Trophoblast cell (in vitro differentiated cells and primary cell): ENCODE data around the gene CRTC1.

Experiments used
- DNase-seq, 2 donors: peaks; one replicate each; pipeline ENCODE4 v3.0.0-alpha.2; 2016
- H2AFZ ChIP-seq: 2 replicates; pipeline ENCODE4 v1.6.1; 2013; ENCODE audit warnings: low read length, moderate library complexity, mild to moderate bottlenecking; ENCODE audit not compliant: insufficient read depth, poor library complexity
- H2AK5ac ChIP-seq: 2 replicates; pipeline ENCODE4 v1.6.1; 2013; ENCODE audit warnings: mild to moderate bottlenecking, low read length
- H2BK120ac ChIP-seq: 2 replicates; pipeline ENCODE4 v1.6.1; 2013; ENCODE audit warnings: low read length, mild to moderate bottlenecking, moderate library complexity; ENCODE audit not compliant: insufficient read depth, poor library complexity
- H2BK12ac ChIP-seq: 2 replicates; pipeline ENCODE4 v1.6.1; 2013; ENCODE audit warnings: mild to moderate bottlenecking, low read length, moderate library complexity
- H2BK5ac ChIP-seq: 2 replicates; pipeline ENCODE4 v1.6.1; 2013; ENCODE audit warnings: low read length, low read depth, moderate library complexity, mild to moderate bottlenecking; ENCODE audit not compliant: poor library complexity
- H3K14ac ChIP-seq: 2 replicates; pipeline ENCODE4 v1.6.1; 2013; ENCODE audit warnings: mild to moderate bottlenecking, low read length
- H3K18ac ChIP-seq: 2 replicates; pipeline ENCODE4 v1.6.1; 2013; ENCODE audit warnings: mild to moderate bottlenecking, low read length
- H3K23ac ChIP-seq: 2 replicates; pipeline ENCODE4 v1.6.1; 2013; ENCODE audit warnings: low read length
- H3K27ac ChIP-seq: 2 replicates; pipeline ENCODE4 v1.5.1; 2013; ENCODE audit warnings: low read depth, mild to moderate bottlenecking, inconsistent platforms, low read length, moderate library complexity
- H3K27me3 ChIP-seq: 2 replicates; pipeline ENCODE4 v1.6.1; 2013; ENCODE audit warnings: inconsistent platforms, mild to moderate bottlenecking, low read length, moderate library complexity; ENCODE audit not compliant: insufficient read depth
- H3K36me3 ChIP-seq, 2 experiments: 1 replicate in 1 of 2; 2 replicates in 1 of 2; pipeline ENCODE4 v1.6.1; 2013; ENCODE audit warnings: low read length in 2 of 2, mild to moderate bottlenecking in 2 of 2, moderate library complexity in 1 of 2; ENCODE audit not compliant: insufficient read depth in 2 of 2, control insufficient read depth in 1 of 2
- H3K4ac ChIP-seq: 2 replicates; pipeline ENCODE4 v1.6.1; 2013; ENCODE audit warnings: low read depth, mild to moderate bottlenecking, low read length, moderate library complexity
- H3K4me1 ChIP-seq, 2 experiments: 1 replicate in 1 of 2; 2 replicates in 1 of 2; pipeline ENCODE4 v1.6.1; 2013; ENCODE audit warnings: low read length in 2 of 2, mild to moderate bottlenecking in 2 of 2, moderate library complexity in 1 of 2; ENCODE audit not compliant: insufficient read depth in 2 of 2, control insufficient read depth in 1 of 2
- H3K4me2 ChIP-seq: 2 replicates; pipeline ENCODE4 v1.6.1; 2013; ENCODE audit warnings: inconsistent platforms, mild to moderate bottlenecking, low read length, moderate library complexity
- H3K4me3 ChIP-seq: 2 replicates; pipeline ENCODE4 v1.5.1; 2013; ENCODE audit warnings: mild to moderate bottlenecking, low read depth, low read length, inconsistent platforms
- H3K79me1 ChIP-seq: one replicate; pipeline ENCODE4 v1.6.1; 2013; ENCODE audit warnings: low read length
- H3K79me2 ChIP-seq: 2 replicates; pipeline ENCODE4 v1.6.1; 2013; ENCODE audit warnings: low read length, mild to moderate bottlenecking; ENCODE audit not compliant: control insufficient read depth, insufficient read depth, poor library complexity
- H3K9ac ChIP-seq: 2 replicates; pipeline ENCODE4 v1.6.1; 2013; ENCODE audit warnings: mild to moderate bottlenecking, low read length
- H3K9me3 ChIP-seq: 2 replicates; pipeline ENCODE4 v1.6.1; 2013; ENCODE audit warnings: low read depth, mild to moderate bottlenecking, control low read depth, inconsistent platforms, low read length; ENCODE audit not compliant: insufficient read depth
- H4K12ac ChIP-seq: 2 replicates; pipeline ENCODE4 v1.6.1; 2013; ENCODE audit warnings: low read depth, mild to moderate bottlenecking, low read length, moderate library complexity
- H4K8ac ChIP-seq: 2 replicates; pipeline ENCODE4 v1.6.1; 2013; ENCODE audit warnings: low read depth, mild to moderate bottlenecking, low read length, moderate library complexity
- H4K91ac ChIP-seq: one replicate; pipeline ENCODE4 v1.6.1; 2013; ENCODE audit warnings: low read depth, mild to moderate bottlenecking, low read length, moderate library complexity
- whole genome bisulfite sequencing: extraction: QIAGEN DNeasy Blood & Tissue Kit; methylation state at CpG from one replicate; pipeline ENCODE4 v1.1.7; 2013; ENCODE audit warnings: missing lambda C conversion rate; ENCODE audit not compliant: insufficient read length, insufficient coverage; ENCODE audit errors: extremely low coverage; 5-methylcytosine and 5-hydroxymethylcytosine counted together

CRTC1 gene

DNA sequence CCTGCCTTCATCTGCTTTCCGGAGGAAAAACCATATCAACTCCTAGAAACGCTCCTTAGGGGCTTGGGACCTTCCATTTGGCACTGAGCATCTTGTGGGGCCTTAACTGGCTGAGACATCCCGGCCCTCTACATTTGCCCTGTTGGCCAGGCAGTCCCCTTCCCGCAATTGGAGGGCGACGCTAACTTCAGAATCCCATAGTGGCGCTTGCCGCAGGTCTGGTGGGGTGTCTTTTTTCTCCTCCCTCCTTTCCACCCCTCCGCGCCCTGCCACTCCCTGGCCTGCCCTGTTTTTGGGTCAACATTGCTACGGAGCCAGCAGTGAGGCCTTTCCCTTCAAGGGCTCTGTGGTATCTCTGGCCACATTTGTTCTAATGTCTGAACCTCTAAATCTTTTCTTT lies 13.6 kb upstream of the CRTC1 start:
- no peak overlapping the region for H2AFZ ChIP-seq
- no peak overlapping the region for H4K12ac ChIP-seq
- H3K36me3 ChIP-seq: peaks cover 12 to 16% of the 10 kb centered on the region in 2 experiments
- no peak for DNase-seq
- no peak overlapping the region for H3K4me3 ChIP-seq
- no peaks in the 10 kb centered on the region for H3K27me3 ChIP-seq
- H2BK12ac ChIP-seq: no peak overlapping the region
- H4K91ac ChIP-seq: no peak overlapping the region
- H2BK120ac ChIP-seq: no peak overlapping the region
- peaks cover 9% of the 10 kb centered on the region for H3K9me3 ChIP-seq
- H3K14ac ChIP-seq: no peak overlapping the region
- no peaks in the 10 kb centered on the region for H3K4me1 ChIP-seq
- H4K8ac ChIP-seq: no peak overlapping the region
- no peak overlapping the region for H3K4ac ChIP-seq
- no peaks in the 10 kb centered on the region for H3K79me2 ChIP-seq
- H2AK5ac ChIP-seq: no peak overlapping the region
- H3K9ac ChIP-seq: no peak overlapping the region
- H3K79me1 ChIP-seq: no peaks in the 10 kb centered on the region
- no peak overlapping the region for H2BK5ac ChIP-seq
- H3K23ac ChIP-seq: no peak overlapping the region
- no peak overlapping the region for H3K27ac ChIP-seq
- no CpG with 5 or more reads among the region's 11 CpGs for WGBS
- no peak overlapping the region for H3K18ac ChIP-seq
- no peak overlapping the region for H3K4me2 ChIP-seq

DNA sequence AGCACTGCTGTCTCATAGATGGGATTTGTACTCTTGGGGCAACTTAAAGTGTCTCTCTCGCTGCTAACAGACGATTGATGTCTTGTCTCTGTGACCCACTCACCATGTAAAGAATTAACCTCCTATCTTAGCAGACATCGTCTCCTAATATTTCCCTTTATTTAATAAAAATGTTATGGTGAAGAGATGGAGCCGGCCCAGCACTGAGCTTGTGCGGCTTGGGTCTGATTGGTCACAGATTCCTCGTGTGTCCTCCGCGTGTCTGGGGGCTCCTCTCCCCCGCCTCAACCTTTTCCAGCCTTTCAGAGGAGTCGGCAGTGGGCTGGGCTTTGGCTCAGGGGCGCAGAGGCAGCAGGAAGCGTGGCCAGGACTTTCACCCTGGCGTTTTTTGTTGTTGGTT lies 13.2 kb upstream of the CRTC1 start:
- H2AK5ac ChIP-seq: no peak overlapping the region

DNA sequence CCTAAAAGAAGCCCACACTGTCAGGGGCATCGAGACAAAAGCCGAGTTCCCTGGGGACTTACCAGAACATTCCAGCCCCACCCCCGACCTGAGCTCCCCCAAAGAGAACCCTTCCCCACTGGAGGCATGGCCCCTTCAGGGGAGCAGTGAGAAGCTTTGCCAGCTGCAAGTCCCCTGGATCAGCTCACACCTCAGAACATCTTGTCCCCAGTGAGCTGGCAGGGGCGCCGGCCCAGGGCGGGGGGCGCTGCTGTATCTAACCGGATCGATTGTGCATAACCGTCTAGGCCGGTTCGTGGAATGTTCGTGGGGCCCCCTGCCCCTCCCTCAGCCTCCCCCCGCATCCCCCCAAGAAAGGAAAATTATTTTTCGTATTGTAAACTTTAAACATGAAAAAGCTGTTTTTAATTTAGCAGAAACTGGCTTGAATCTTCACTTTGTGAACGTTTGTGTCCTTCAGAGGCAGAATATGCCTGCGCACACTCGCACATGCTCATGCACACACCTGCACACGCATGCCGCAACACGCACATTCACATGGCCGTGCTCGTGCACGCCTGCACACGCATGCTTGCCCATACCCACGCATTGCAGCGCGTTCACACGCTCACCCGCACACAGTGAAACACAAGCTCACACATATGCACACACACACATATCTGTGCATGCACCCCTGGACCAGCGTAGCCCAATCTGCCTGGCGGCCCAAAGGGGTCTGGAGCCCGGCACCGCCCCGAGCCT lies 12.0 kb upstream of the CRTC1 start:
- Histone ChIP-seq H4K12ac (no peak overlapping the region), H2BK5ac (no peak overlapping the region), H3K23ac (no peak overlapping the region), H2BK120ac (no peak overlapping the region), H3K27ac (no peak overlapping the region), H3K9ac (no peak overlapping the region), H3K4ac (no peak overlapping the region), H2BK12ac (no peak overlapping the region), H4K8ac (no peak overlapping the region), H3K36me3 (peaks cover 12 to 16% of the 10 kb centered on the region in 2 experiments), H4K91ac (no peak overlapping the region), H3K14ac (no peak overlapping the region), H2AK5ac (no peak overlapping the region), H3K27me3 (no peaks in the 10 kb centered on the region), H3K4me2 (no peak overlapping the region), H3K4me1 (no peaks in the 10 kb centered on the region), H3K79me1 (no peaks in the 10 kb centered on the region), H2AFZ (no peak overlapping the region), H3K79me2 (no peaks in the 10 kb centered on the region), H3K9me3 (peaks cover 10% of the 10 kb centered on the region), H3K18ac (no peak overlapping the region), H3K4me3 (no peak overlapping the region)
- no CpG with 5 or more reads among the region's 35 CpGs for WGBS
- no peak for DNase-seq

More for the DNA sequence above, 13.2 kb upstream of the CRTC1 start:
- no peak overlapping the region for H4K12ac ChIP-seq
- no peaks in the 10 kb centered on the region for H3K27me3 ChIP-seq
- no peak overlapping the region for H3K9ac ChIP-seq
- H3K27ac ChIP-seq: no peak overlapping the region
- H3K4me3 ChIP-seq: no peak overlapping the region
- no peaks in the 10 kb centered on the region for H3K79me2 ChIP-seq
- H2AFZ ChIP-seq: no peak overlapping the region
- H3K23ac ChIP-seq: no peak overlapping the region
- H2BK120ac ChIP-seq: no peak overlapping the region
- no peak overlapping the region for H2BK12ac ChIP-seq
- no CpG with 5 or more reads among the region's 13 CpGs for WGBS
- no peak for DNase-seq
- no peaks in the 10 kb centered on the region for H3K4me1 ChIP-seq
- no peak overlapping the region for H3K4me2 ChIP-seq
- H4K91ac ChIP-seq: no peak overlapping the region
- no peaks in the 10 kb centered on the region for H3K79me1 ChIP-seq
- peaks cover 12 to 16% of the 10 kb centered on the region in 2 experiments for H3K36me3 ChIP-seq
- peaks cover 10% of the 10 kb centered on the region for H3K9me3 ChIP-seq
- no peak overlapping the region for H3K14ac ChIP-seq
- H3K18ac ChIP-seq: no peak overlapping the region
- no peak overlapping the region for H3K4ac ChIP-seq
- no peak overlapping the region for H4K8ac ChIP-seq
- H2BK5ac ChIP-seq: no peak overlapping the region

DNA sequence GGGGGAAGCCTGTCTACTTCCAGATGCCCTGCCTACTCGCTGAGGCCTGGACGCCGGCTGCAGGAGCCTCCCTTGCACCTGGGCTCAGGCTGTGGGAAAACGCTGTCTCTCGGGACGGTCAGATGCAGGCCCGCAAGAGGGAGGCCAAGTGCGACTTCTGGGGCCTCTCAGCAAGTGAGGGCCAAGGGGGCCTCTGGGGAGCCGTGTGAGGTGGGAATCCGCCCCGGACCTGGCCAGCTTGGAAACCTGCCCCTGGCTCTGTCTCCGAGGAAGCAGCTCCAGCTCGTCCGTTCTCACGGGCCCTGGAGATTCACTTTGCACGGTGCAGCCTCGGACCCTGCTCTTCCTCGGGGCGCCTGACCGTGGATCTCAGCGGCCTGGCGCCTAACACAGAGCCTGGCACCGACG lies 11.4 kb upstream of the CRTC1 start:
- Histone ChIP-seq H3K79me1 (no peaks in the 10 kb centered on the region), H2BK5ac (no peak overlapping the region), H4K12ac (no peak overlapping the region), H2BK120ac (no peak overlapping the region), H3K4me3 (no peak overlapping the region), H4K91ac (no peak overlapping the region), H3K27me3 (no peaks in the 10 kb centered on the region), H3K4me1 (no peaks in the 10 kb centered on the region), H3K4ac (no peak overlapping the region), H3K18ac (no peak overlapping the region), H2BK12ac (no peak overlapping the region), H3K14ac (no peak overlapping the region), H3K9ac (no peak overlapping the region), H3K9me3 (peaks cover 10% of the 10 kb centered on the region), H2AFZ (no peak overlapping the region), H2AK5ac (no peak overlapping the region), H3K36me3 (peaks cover 12 to 16% of the 10 kb centered on the region in 2 experiments), H3K27ac (no peak overlapping the region), H3K4me2 (no peak overlapping the region), H3K23ac (no peak overlapping the region), H3K79me2 (no peaks in the 10 kb centered on the region), H4K8ac (no peak overlapping the region)
- DNase-seq: no peak
- no CpG with 5 or more reads among the region's 24 CpGs for WGBS
